22Rv1 (cell line): Measurements from ENCODE around the gene USP17L30.

Experiments used
- H3K27ac ChIP-seq: fragments of 450-650 bp; 2 replicates; pipeline ENCODE4 v1.5.1; 2017
- CTCF ChIP-seq: fragments of 450-650 bp; IDR thresholded peaks from 2 replicates; pipeline ENCODE4 v1.5.1; 2017; ENCODE audit warnings: mild to moderate bottlenecking
- ZFX ChIP-seq: fragments of 450-650 bp; IDR thresholded peaks from 2 replicates; pipeline ENCODE4 v1.6.1; 2017; ENCODE audit warnings: antibody characterized with exemption, borderline replicate concordance

The USP17L30 gene

GRCh38 chr4:9409793-9410192 lies 46.9 kb downstream of the USP17L30 start:
- TF ChIP-seq CTCF (no peak), ZFX (no peak)
- no peak overlapping the region for H3K27ac ChIP-seq
